ENCODE data around the gene TAOK2. TPM values are rescaled to one million over a fixed set of nuclear protein-coding genes. Genes with fewer than 3 reads are reported as not detected.

The TAOK2 gene
- total and polyA plus RNA-seq, 2 of the 4 experiments (the other 2 are of a cell fraction) = 23.0 to 31.7 TPM

GRCh38 chr16:30040221-30040620 is 66.6 kb downstream of the TAOK2 start:
- H3K27ac ChIP-seq (ENCODE audit: insufficient read depth, low read length) = no peak overlapping the region
- no peaks in the 10 kb centered on the region for H3K36me3 ChIP-seq (ENCODE audit: control insufficient read depth, insufficient read depth, low read length)
- no CpG with 5 or more reads among the region's 5 CpGs for WGBS, 2 experiments (ENCODE audit: extremely low coverage in 2 of 2, insufficient read length in 1 of 2)
- H2AFZ ChIP-seq (replicated peaks; ENCODE audit: low read length, poor library complexity) = no peak overlapping the region
- no peak overlapping the region for H3K4ac ChIP-seq (ENCODE audit: low read depth, low read length)
- H4K91ac ChIP-seq (ENCODE audit: insufficient read depth, low read depth, low read length) = no peak overlapping the region
- ChIA-PET CTCF (interaction anchor here (1.4 kb wide), 1 partner anchor 8 kb away, joined by 6 read pairs; no protein-coding TSS in a partner anchor), POLR2A (ENCODE audit: unreplicated experiment) (no interaction called here)
- H3K23ac ChIP-seq (ENCODE audit: low read depth, low read length) = no peak overlapping the region
- H3K4me2 ChIP-seq (ENCODE audit: low read depth, low read length) = no peak overlapping the region
- no peak overlapping the region for H3K4me3 ChIP-seq (ENCODE audit: insufficient read depth, low read depth, low read length)
- H2AK9ac ChIP-seq (replicated peaks; ENCODE audit: low read depth, low read length, poor library complexity) = no peak overlapping the region
- no peaks in the 10 kb centered on the region for H4K20me1 ChIP-seq (ENCODE audit: insufficient read depth, low read length)
- H2BK20ac ChIP-seq (ENCODE audit: low read depth, low read length) = no peak overlapping the region
- no peak overlapping the region for H4K5ac ChIP-seq (ENCODE audit: low read depth, low read length)
- peaks cover 12% of the 10 kb centered on the region for H3K27me3 ChIP-seq (ENCODE audit: control insufficient read depth, insufficient read depth, low read length)
- H3K9ac ChIP-seq (ENCODE audit: low read depth, low read length) = no peak overlapping the region
- H3K18ac ChIP-seq (ENCODE audit: low read depth, low read length) = no peak overlapping the region
- no peak overlapping the region for H2BK5ac ChIP-seq (ENCODE audit: low read depth, low read length, poor library complexity, severe bottlenecking)
- H2AK5ac ChIP-seq (ENCODE audit: low read depth, low read length) = no peak overlapping the region
- H3K4me1 ChIP-seq (ENCODE audit: control insufficient read depth, insufficient read depth, low read length) = no peaks in the 10 kb centered on the region
- no peaks in the 10 kb centered on the region for H3K9me3 ChIP-seq (ENCODE audit: control insufficient read depth, insufficient read depth, low read length)
- no peak for ATAC-seq (ENCODE audit: low read depth)
- H2BK15ac ChIP-seq (ENCODE audit: low read depth, low read length) = no peak overlapping the region
- dilution Hi-C loops (cut with HindIII; ENCODE audit: low sequenced_read_pairs, unreplicated experiment) (no loop called here), in situ Hi-C loops (cut with MboI; ENCODE audit: low sequenced_read_pairs) (no loop called here), intact Hi-C loops (cut with micrococcal nuclease) (no loop called here)
- H3K9me1 ChIP-seq (ENCODE audit: insufficient read depth, low read length) = peaks cover 1% of the 10 kb centered on the region
- no peak overlapping the region for H2BK120ac ChIP-seq (ENCODE audit: low read depth, low read length)
- no peaks in the 10 kb centered on the region for H3K79me1 ChIP-seq (ENCODE audit: low read depth in 1 of 2, low read length in 2 of 2)
- DNase-seq = no peak
- no peak overlapping the region for H3K56ac ChIP-seq (ENCODE audit: extremely low read depth, insufficient read depth, low read length)
- no peak overlapping the region for H3K14ac ChIP-seq (replicated peaks; ENCODE audit: low read depth, low read length)
- TF ChIP-seq POLR2A (IDR thresholded peaks at IDR 0.05; ENCODE audit: low read depth, low read length) = no peak
- TF ChIP-seq BHLHE40 (IDR thresholded peaks at IDR 0.05; ENCODE audit: low read depth, low read length) = no peak
- TF ChIP-seq, protein P1, sequence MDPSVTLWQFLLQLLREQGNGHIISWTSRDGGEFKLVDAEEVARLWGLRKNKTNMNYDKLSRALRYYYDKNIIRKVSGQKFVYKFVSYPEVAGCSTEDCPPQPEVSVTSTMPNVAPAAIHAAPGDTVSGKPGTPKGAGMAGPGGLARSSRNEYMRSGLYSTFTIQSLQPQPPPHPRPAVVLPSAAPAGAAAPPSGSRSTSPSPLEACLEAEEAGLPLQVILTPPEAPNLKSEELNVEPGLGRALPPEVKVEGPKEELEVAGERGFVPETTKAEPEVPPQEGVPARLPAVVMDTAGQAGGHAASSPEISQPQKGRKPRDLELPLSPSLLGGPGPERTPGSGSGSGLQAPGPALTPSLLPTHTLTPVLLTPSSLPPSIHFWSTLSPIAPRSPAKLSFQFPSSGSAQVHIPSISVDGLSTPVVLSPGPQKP (IDR thresholded peaks at IDR 0.05; ENCODE audit: borderline replicate concordance, low read depth, low read length) = no peak
- no peak for TF ChIP-seq CHD1 (IDR thresholded peaks at IDR 0.05; ENCODE audit: low read depth, low read length)
- TF ChIP-seq CEBPB (IDR thresholded peaks at IDR 0.05; ENCODE audit: low read depth, low read length) = no peak
- no peak for TF ChIP-seq MXI1 (IDR thresholded peaks at IDR 0.05; ENCODE audit: borderline replicate concordance, low read depth, low read length)
- TF ChIP-seq MAFK (IDR thresholded peaks at IDR 0.05; ENCODE audit: low read depth, low read length) = no peak
- no peak for TF ChIP-seq SMC3 (IDR thresholded peaks at IDR 0.05; ENCODE audit: low read depth, low read length)
- TF ChIP-seq, protein P2, sequence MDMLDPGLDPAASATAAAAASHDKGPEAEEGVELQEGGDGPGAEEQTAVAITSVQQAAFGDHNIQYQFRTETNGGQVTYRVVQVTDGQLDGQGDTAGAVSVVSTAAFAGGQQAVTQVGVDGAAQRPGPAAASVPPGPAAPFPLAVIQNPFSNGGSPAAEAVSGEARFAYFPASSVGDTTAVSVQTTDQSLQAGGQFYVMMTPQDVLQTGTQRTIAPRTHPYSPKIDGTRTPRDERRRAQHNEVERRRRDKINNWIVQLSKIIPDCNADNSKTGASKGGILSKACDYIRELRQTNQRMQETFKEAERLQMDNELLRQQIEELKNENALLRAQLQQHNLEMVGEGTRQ (IDR thresholded peaks at IDR 0.05; ENCODE audit: low read depth, low read length) = no peak
- TF ChIP-seq, protein P3, sequence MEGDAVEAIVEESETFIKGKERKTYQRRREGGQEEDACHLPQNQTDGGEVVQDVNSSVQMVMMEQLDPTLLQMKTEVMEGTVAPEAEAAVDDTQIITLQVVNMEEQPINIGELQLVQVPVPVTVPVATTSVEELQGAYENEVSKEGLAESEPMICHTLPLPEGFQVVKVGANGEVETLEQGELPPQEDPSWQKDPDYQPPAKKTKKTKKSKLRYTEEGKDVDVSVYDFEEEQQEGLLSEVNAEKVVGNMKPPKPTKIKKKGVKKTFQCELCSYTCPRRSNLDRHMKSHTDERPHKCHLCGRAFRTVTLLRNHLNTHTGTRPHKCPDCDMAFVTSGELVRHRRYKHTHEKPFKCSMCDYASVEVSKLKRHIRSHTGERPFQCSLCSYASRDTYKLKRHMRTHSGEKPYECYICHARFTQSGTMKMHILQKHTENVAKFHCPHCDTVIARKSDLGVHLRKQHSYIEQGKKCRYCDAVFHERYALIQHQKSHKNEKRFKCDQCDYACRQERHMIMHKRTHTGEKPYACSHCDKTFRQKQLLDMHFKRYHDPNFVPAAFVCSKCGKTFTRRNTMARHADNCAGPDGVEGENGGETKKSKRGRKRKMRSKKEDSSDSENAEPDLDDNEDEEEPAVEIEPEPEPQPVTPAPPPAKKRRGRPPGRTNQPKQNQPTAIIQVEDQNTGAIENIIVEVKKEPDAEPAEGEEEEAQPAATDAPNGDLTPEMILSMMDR (conservative IDR thresholded peaks at IDR 0.05; ENCODE audit: low read depth, low read length) = no peak
- no TSS peak for BruUV-seq (replicated peaks)
- no peak overlapping the region for H4K8ac ChIP-seq (ENCODE audit: low read depth in 2 of 2, low read length in 2 of 2)
